Endothelial cell of hepatic sinusoid (primary cell): ENCODE data around the gene SRSF9.
"Not testable (repeated sequence)": the region's sequence is repeated elsewhere in the genome, so short reads cannot be mapped to it uniquely, and the experiment has no call there.

ENCODE experiments used
- in situ Hi-C: cut with HindIII; loops from 2 replicates; pipeline ENCODE4 v1.10.0; 2017; ENCODE audit warnings: low sequenced_read_pairs

Gene SRSF9

DNA sequence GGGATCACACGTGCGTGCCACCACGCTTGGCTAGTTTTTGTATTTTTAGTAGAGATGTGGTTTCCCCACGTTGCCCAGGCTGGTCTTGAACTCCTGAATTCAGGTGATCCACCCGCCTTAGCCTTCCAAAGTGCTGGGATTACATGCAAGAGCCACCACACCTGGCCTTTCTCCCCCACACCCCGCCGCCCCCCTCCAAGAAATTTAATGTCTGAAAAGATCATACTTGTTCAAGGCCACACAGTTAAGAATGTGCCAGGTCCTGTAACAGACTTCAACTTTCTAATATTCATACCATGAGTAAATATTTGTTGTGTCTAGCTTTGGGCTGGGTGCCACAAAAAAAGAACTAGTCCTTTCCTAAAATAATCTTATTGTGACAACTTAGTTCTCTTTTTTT is 14.2 kb downstream of the SRSF9 start:
- in situ Hi-C loops: no loop called here

DNA sequence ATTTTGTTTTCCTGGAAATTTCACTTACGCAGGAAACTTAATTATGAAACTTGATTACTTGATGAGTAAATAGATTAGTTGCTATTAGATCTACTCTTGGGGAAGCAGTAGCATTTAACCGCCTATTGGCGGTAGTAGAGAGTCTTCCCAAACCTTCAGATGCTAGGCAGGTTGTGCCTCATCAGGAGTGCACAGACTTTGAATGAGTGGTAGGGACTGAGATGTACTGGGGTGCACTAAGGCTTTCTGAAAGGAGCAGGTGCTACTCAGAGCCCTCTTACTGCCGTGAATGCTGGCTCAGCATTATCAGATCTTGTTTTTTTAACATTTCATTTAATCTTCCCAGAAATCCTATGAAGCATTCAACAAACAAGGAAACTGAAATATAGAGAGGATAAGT is 15.6 kb downstream of the SRSF9 start:
- in situ Hi-C loops: no loop called here

DNA sequence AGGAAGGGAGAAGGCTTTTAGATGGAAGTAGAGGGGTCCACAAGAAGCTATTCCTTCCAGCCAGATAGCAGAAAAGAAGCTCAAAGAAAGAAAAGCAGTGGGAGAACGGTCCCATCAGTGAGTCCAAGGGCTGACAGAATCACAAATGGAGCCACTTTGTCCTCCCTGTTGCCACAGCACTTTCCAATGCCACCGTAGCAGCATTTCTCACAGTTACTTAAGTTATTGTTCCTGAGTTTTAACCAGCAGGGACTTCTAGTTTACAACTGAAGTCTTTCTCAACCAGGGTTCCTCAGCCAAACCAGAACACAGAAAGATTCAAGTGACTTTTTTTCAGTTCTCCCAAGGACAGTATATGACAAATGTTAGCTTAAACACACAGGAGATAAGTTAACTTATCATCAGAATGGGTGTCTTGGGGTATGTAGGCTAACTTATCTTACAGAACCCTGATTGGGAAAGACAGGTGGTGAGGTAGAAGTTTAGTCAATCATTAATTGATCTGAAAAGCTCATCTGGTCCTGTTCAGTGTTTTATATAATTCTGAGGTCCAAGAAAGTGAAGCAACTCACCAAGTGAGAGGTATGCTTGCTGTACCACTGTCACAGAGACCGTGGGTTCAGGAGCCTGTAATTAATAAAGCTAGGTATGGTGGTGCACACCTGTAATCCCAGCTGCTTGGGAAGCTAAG is 16.3 kb downstream of the SRSF9 start:
- in situ Hi-C loops: no loop called here

- in situ Hi-C loops: not testable (repeated sequence)
These were observed 17.0 kb downstream of the SRSF9 start for GRCh38 chr12:120452524-120452923.

- in situ Hi-C loops: no loop called here
These were observed 21.6 kb downstream of the SRSF9 start for GRCh38 chr12:120447992-120448391.

DNA sequence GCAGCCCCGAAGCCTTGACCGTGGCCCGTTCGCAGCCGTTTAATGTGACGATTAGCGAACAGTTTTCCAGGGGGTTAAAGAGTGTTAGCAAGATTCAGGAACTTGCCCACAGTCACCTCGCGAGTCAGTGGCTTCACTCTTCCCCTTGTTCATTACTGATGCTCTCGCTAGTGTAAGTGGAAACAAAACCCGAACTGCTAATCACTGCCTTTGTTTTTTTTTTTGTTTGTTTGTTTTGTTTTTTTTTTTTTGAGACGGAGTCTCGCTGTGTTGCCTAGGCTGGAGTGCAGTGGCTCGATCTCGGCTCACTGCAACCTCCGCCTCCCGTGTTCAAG is 22.7 kb downstream of the SRSF9 start:
- in situ Hi-C loops: not testable (repeated sequence)

GRCh38 chr12:120445911-120446843 is 23.4 kb downstream of the SRSF9 start, which contains the start of the genes GATC and TRIAP1:
TSS of gene GATC (plus strand) at chr12:120446444. CDS start at chr12:120446481, 37 bp downstream.
TSS of gene TRIAP1 (minus strand) at chr12:120446384. CDS start at chr12:120446372, 12 bp downstream.
- in situ Hi-C loops: no loop called here

DNA sequence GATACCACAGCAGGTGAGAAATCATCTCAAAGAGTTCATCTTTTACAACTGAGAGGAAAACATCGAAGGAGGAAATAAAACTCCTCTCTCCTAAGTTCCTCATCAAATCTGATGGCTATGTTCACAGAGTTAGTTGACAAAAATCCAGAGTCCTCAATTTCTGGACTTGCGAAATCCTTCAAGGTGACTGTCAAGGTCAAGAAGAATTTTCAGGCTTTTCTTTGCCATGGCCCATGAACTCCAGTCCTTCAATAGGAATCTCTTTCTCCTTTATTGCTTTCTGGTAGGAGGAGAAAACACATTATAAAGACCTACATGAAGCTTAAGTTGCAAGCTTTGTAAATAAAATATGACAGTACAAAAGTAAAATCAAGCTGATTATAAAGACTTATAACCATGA is 24.9 kb downstream of the SRSF9 start:
- in situ Hi-C loops: no loop called here

GRCh38 chr12:120439646-120440247 is 29.8 kb downstream of the SRSF9 start:
- in situ Hi-C loops: no loop called here

GRCh38 chr12:120438495-120439198 is 30.9 kb downstream of the SRSF9 start:
- in situ Hi-C loops: no loop called here

- in situ Hi-C loops: no loop called here
These were observed 31.6 kb downstream of the SRSF9 start, which contains the start of gene COX6A1 for GRCh38 chr12:120437735-120438494. TSS of gene COX6A1 (plus strand) at chr12:120438113. CDS start at chr12:120438127, 14 bp downstream.

- in situ Hi-C loops: no loop called here
These were observed 36.6 kb downstream of the SRSF9 start for GRCh38 chr12:120432772-120433525.

DNA sequence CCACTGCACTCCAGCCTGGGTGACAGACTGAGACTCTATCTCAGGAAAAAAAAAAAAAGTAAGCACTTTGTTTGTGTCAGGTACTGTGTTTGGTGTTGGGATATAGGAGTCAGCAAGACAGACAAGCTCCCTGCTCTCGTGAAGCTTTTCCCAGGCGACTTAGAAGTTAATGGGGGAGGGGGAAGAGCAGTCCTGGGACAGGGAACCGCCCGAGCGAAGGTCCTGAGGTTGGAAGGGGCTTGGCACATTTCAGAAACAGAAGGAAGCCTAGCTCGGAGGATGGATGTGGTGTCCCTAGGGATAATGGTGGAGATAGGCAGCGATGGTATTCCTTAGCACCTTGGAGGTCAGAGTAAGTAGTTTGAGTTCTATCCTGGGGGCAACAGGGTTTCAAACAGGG is 40.2 kb downstream of the SRSF9 start:
- in situ Hi-C loops: no loop called here

GRCh38 chr12:120428597-120429229 is 40.8 kb downstream of the SRSF9 start:
- in situ Hi-C loops: no loop called here

- in situ Hi-C loops: no loop called here
These were observed 43.8 kb downstream of the SRSF9 start for GRCh38 chr12:120425797-120426196.

- in situ Hi-C loops: loop anchor here (5.0 kb wide), 2 partner anchors 51 to 76 kb away; no protein-coding TSS in a partner anchor
These were observed 46.6 kb downstream of the SRSF9 start for GRCh38 chr12:120422892-120423456.

DNA sequence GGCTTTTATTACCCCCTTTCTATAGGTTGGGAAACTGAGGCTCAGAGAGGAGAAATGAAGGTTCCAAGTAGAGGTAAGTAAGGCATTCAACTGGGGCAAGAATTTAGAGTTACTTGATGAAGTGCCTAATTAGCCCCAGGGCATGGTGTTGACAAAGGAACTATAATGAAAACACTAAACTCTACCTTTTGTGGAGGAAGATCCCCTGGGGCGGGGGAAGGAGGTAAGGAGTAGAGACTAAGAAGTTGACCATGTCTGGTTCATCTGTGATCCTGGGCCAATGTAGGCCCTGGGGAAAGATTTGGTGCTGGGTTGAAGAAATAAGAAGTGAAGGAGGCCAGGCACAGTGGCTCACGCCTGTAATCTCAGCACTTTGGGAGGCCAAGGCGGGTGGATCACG is 47.8 kb downstream of the SRSF9 start:
- in situ Hi-C loops: loop anchor here (5.0 kb wide), 2 partner anchors 49 to 74 kb away; no protein-coding TSS in a partner anchor

DNA sequence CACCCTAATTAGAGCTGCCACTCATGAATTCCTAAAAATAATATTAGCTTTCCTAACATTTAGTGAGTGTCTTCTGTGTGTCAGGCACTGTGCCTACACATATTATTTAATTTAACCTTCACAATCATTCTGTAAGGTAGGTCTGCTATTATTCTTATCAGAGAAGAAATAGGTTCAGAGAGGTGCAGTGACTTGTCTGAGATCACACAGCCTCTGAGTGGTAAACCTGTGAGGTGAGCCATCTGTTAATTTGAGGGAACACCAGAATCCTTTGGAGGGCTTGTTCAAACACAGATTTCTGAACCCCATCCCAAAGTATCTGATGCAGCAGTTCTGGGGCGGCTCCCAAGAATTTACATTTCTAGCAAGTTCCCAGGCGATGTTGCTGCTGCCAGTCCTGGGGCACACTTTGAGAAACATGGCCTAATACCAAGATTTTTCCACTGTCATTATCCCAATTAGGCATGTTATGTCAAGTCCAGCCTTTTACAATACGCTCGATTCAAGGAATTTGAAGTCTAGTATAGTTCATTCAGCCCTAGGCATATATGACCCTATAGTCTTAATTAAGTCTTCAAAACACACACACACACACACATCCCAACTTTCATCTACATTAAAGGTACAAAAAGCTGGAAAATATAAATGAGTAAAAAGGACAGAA is 51.5 kb downstream of the SRSF9 start:
- in situ Hi-C loops: no loop called here
